ENCODE measurements around the gene PAQR8. TPM values are rescaled to one million over a fixed set of nuclear protein-coding genes. Genes with fewer than 3 reads are reported as not detected.

The PAQR8 gene
- total RNA-seq, 1 experiment from 2014 or later: 0.44 TPM

- Histone ChIP-seq H4K20me1 (ENCODE audit: low read length) (no peaks in the 10 kb centered on the region), H3K27me3 (ENCODE audit: low read length) (no peaks in the 10 kb centered on the region), H3K27ac (ENCODE audit: low read length) (0 out of 2 replicates have a peak overlapping the region, but pooled peaks have one; percentile 10), H3K4me1 (ENCODE audit: insufficient read depth, low read length) (peaks cover 35% of the 10 kb centered on the region), H3K4me3 (ENCODE audit: low read length) (no peak overlapping the region), H3K9me2 (replicated peaks; ENCODE audit: low read length) (no peaks in the 10 kb centered on the region), H2AFZ (ENCODE audit: low read length) (no peak overlapping the region), H3F3A (ENCODE audit: low read length, unreplicated experiment) (no peaks in the 10 kb centered on the region), H3K9me3 (ENCODE audit: low read length) (no peaks in the 10 kb centered on the region), H3K4me2 (ENCODE audit: low read length) (0 out of 2 replicates have a peak overlapping the region, but pooled peaks have one; percentile 8), H3K79me2 (ENCODE audit: low read length) (no peaks in the 10 kb centered on the region), H3K9ac (ENCODE audit: low read length) (no peak overlapping the region), H3K36me3 (ENCODE audit: low read depth, low read length) (no peaks in the 10 kb centered on the region)
- ATAC-seq (peak; percentile 60), DNase-seq (no peak)
- ChIA-PET POLR2A (ENCODE audit: unreplicated experiment) (interaction anchor here (0.6 kb wide), 2 partner anchors 22 to 477 kb away, joined by 3 to 6 read pairs; no protein-coding TSS in a partner anchor), CTCF (interaction anchor here (0.6 kb wide), 1 partner anchor 76 kb away, joined by 11 read pairs; no protein-coding TSS in a partner anchor)
- TF ChIP-seq CTCF (conservative IDR thresholded peaks at IDR 0.05; ENCODE audit: low read depth, low read length) (no peak), EZH2 (IDR thresholded peaks at IDR 0.05; ENCODE audit: low read length, unreplicated experiment) (no peak), EZH2phosphoT487 (IDR thresholded peaks at IDR 0.05; ENCODE audit: borderline replicate concordance, low read length) (no peak)
- BruUV-seq (replicated peaks): no TSS peak
- intact Hi-C loops (cut with micrococcal nuclease): no loop called here
Observed at GRCh38 chr6:52331793-52332457, 30.0 kb upstream of the PAQR8 start.

GRCh38 chr6:52333840-52334200 is 28.1 kb upstream of the PAQR8 start:
- no peak for ATAC-seq
- POLR2A ChIA-PET (ENCODE audit: unreplicated experiment): no interaction called here
- TF ChIP-seq EZH2phosphoT487 (IDR thresholded peaks at IDR 0.05; ENCODE audit: borderline replicate concordance, low read length) (no peak), EZH2 (IDR thresholded peaks at IDR 0.05; ENCODE audit: low read length, unreplicated experiment) (no peak), CTCF (conservative IDR thresholded peaks at IDR 0.05; ENCODE audit: low read depth, low read length) (no peak)

GRCh38 chr6:52335576-52335975 is 26.4 kb upstream of the PAQR8 start:
- H3K79me2 ChIP-seq (ENCODE audit: low read length): no peaks in the 10 kb centered on the region
- no peak overlapping the region for H3K27ac ChIP-seq (ENCODE audit: low read length)
- no peaks in the 10 kb centered on the region for H3K27me3 ChIP-seq (ENCODE audit: low read length)
- no peaks in the 10 kb centered on the region for H3K9me3 ChIP-seq (ENCODE audit: low read length)
- no peak overlapping the region for H3K4me3 ChIP-seq (ENCODE audit: low read length)
- H3F3A ChIP-seq (ENCODE audit: low read length, unreplicated experiment): no peaks in the 10 kb centered on the region
- no peak overlapping the region for H2AFZ ChIP-seq (ENCODE audit: low read length)
- H3K4me2 ChIP-seq (ENCODE audit: low read length): no peak overlapping the region
- no peaks in the 10 kb centered on the region for H4K20me1 ChIP-seq (ENCODE audit: low read length)
- no peak for TF ChIP-seq CTCF (conservative IDR thresholded peaks at IDR 0.05; ENCODE audit: low read depth, low read length)
- TF ChIP-seq EZH2 (IDR thresholded peaks at IDR 0.05; ENCODE audit: low read length, unreplicated experiment): no peak
- H3K9ac ChIP-seq (ENCODE audit: low read length): no peak overlapping the region
- intact Hi-C loops (cut with micrococcal nuclease): no loop called here
- no peaks in the 10 kb centered on the region for H3K9me2 ChIP-seq (replicated peaks; ENCODE audit: low read length)
- ATAC-seq (no peak), DNase-seq (no peak)
- H3K36me3 ChIP-seq (ENCODE audit: low read depth, low read length): no peaks in the 10 kb centered on the region
- peaks cover 47% of the 10 kb centered on the region for H3K4me1 ChIP-seq (ENCODE audit: insufficient read depth, low read length)
- CTCF ChIA-PET: no interaction called here
- POLR2A ChIA-PET (ENCODE audit: unreplicated experiment): no interaction called here
- BruUV-seq (replicated peaks): no TSS peak

More at GRCh38 chr6:52333840-52334200, 28.1 kb upstream of the PAQR8 start:
- H3K36me3 ChIP-seq (ENCODE audit: low read depth, low read length): no peaks in the 10 kb centered on the region
- H3K27me3 ChIP-seq (ENCODE audit: low read length): no peaks in the 10 kb centered on the region
- H2AFZ ChIP-seq (ENCODE audit: low read length): no peak overlapping the region
- no peaks in the 10 kb centered on the region for H3K9me2 ChIP-seq (replicated peaks; ENCODE audit: low read length)
- peaks cover 51% of the 10 kb centered on the region for H3K4me1 ChIP-seq (ENCODE audit: insufficient read depth, low read length)
- no peak overlapping the region for H3K9ac ChIP-seq (ENCODE audit: low read length)
- H3K4me2 ChIP-seq (ENCODE audit: low read length): no peak overlapping the region
- no peak overlapping the region for H3K4me3 ChIP-seq (ENCODE audit: low read length)
- BruUV-seq (replicated peaks): no TSS peak
- H4K20me1 ChIP-seq (ENCODE audit: low read length): no peaks in the 10 kb centered on the region
- no peaks in the 10 kb centered on the region for H3K9me3 ChIP-seq (ENCODE audit: low read length)
- H3K79me2 ChIP-seq (ENCODE audit: low read length): no peaks in the 10 kb centered on the region
- DNase-seq: no peak
- CTCF ChIA-PET: no interaction called here
- H3K27ac ChIP-seq (ENCODE audit: low read length): no peak overlapping the region
- no peaks in the 10 kb centered on the region for H3F3A ChIP-seq (ENCODE audit: low read length, unreplicated experiment)
- intact Hi-C loops (cut with micrococcal nuclease): no loop called here

Measured in PC-3 (cell line).